ENCODE measurements around the gene ASMTL. TPM values are rescaled to one million over a fixed set of nuclear protein-coding genes. Genes with fewer than 3 reads are reported as not detected.
"Not testable (repeated sequence)": the region's sequence is repeated elsewhere in the genome, so short reads cannot be mapped to it uniquely, and the experiment has no call there.

Gene ASMTL
- polyA plus RNA-seq, 4 donors = 35.1 to 51.5 (median 41.8) TPM

GRCh38 chrX:1462596-1463251 lies 10.0 kb upstream of the ASMTL start:
- DNase-seq (ENCODE audit: low read depth in 4 of 4, low spot score in 3 of 4) = no peak

GRCh38 chrX:1462110-1462509 lies 9.4 kb upstream of the ASMTL start:
- DNase-seq (ENCODE audit: low read depth in 4 of 4, low spot score in 3 of 4) = no peak

GRCh38 chrX:1455948-1456280 lies 3.2 kb upstream of the ASMTL start:
- no peak for DNase-seq (ENCODE audit: low read depth in 4 of 4, low spot score in 3 of 4)

- DNase-seq (ENCODE audit: low read depth in 4 of 4, low spot score in 3 of 4) = peak; percentile 56 to 78 (median 68)
Measured at GRCh38 chrX:1453951-1454785, 1.5 kb upstream of the ASMTL start.

GRCh38 chrX:1453395-1453783 lies 680 bp upstream of the ASMTL start:
- DNase-seq (ENCODE audit: low read depth in 4 of 4, low spot score in 3 of 4) = no peak

GRCh38 chrX:1451661-1452515 lies 821 bp downstream of the ASMTL start:
- DNase-seq (ENCODE audit: low read depth in 4 of 4, low spot score in 3 of 4) = no peak

GRCh38 chrX:1451251-1451660 lies 1.5 kb downstream of the ASMTL start:
- DNase-seq (ENCODE audit: low read depth in 4 of 4, low spot score in 3 of 4) = no peak

- no peak for DNase-seq (ENCODE audit: low read depth in 4 of 4, low spot score in 3 of 4)
Measured at GRCh38 chrX:1450361-1451161, 2.1 kb downstream of the ASMTL start.

- no peak for DNase-seq (ENCODE audit: low read depth in 4 of 4, low spot score in 3 of 4)
Measured at GRCh38 chrX:1449823-1450149, 2.9 kb downstream of the ASMTL start.

GRCh38 chrX:1449036-1449822 lies 3.5 kb downstream of the ASMTL start:
- no peak for DNase-seq (ENCODE audit: low read depth in 4 of 4, low spot score in 3 of 4)

GRCh38 chrX:1448573-1449001 lies 4.1 kb downstream of the ASMTL start:
- not testable (repeated sequence) for DNase-seq (ENCODE audit: low read depth in 4 of 4, low spot score in 3 of 4)

GRCh38 chrX:1447969-1448572 lies 4.6 kb downstream of the ASMTL start:
- DNase-seq (ENCODE audit: low read depth in 4 of 4, low spot score in 3 of 4) = not testable (repeated sequence)

- DNase-seq (ENCODE audit: low read depth in 4 of 4, low spot score in 3 of 4) = not testable (repeated sequence)
Measured at GRCh38 chrX:1446984-1447968, 5.4 kb downstream of the ASMTL start.

- no peak for DNase-seq (ENCODE audit: low read depth in 4 of 4, low spot score in 3 of 4)
Measured at GRCh38 chrX:1444561-1445500, 7.9 kb downstream of the ASMTL start.

GRCh38 chrX:1443496-1444075 lies 9.1 kb downstream of the ASMTL start:
- DNase-seq (ENCODE audit: low read depth in 4 of 4, low spot score in 3 of 4) = no peak

- DNase-seq (ENCODE audit: low read depth in 4 of 4, low spot score in 3 of 4) = no peak
Measured at GRCh38 chrX:1442724-1443367, 9.9 kb downstream of the ASMTL start.
